SKM-1 (cell line): Measurements from ENCODE around the gene TRIM67.
"Not testable (repeated sequence)": the region's sequence is repeated elsewhere in the genome, so short reads cannot be mapped to it uniquely, and the experiment has no call there.

Experiments
- DNase-seq: peaks from one replicate; lab custom pipeline; 2025; ENCODE audit not compliant: unreplicated experiment; lab: John Stamatoyannopoulos, UW

The TRIM67 gene

GRCh38 chr1:231157311-231157710 is 4.5 kb upstream of the TRIM67 start:
- DNase-seq, result no peak

DNA sequence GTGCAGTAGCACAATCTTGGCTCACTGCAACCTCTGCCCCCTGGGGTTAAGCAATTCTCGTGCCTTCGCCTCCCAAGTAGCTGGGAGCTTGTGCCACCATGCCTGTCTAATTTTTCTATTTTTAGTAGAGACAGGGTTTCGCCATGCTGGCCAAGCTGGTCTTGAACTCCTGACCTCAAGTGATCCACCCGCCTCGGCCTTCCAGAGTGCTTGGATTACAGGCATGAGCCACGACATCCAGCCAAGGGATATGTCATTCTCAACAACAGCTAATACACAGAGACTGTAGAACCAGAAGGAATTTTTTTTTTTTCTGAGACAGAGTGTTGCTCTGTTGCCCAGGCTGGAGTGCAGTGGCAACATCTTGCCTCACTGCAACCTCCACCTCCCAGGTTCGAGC is 3.7 kb upstream of the TRIM67 start:
- DNase-seq, result not testable (repeated sequence)

GRCh38 chr1:231159202-231159962 is 2.5 kb upstream of the TRIM67 start:
- no peak for DNase-seq

DNA sequence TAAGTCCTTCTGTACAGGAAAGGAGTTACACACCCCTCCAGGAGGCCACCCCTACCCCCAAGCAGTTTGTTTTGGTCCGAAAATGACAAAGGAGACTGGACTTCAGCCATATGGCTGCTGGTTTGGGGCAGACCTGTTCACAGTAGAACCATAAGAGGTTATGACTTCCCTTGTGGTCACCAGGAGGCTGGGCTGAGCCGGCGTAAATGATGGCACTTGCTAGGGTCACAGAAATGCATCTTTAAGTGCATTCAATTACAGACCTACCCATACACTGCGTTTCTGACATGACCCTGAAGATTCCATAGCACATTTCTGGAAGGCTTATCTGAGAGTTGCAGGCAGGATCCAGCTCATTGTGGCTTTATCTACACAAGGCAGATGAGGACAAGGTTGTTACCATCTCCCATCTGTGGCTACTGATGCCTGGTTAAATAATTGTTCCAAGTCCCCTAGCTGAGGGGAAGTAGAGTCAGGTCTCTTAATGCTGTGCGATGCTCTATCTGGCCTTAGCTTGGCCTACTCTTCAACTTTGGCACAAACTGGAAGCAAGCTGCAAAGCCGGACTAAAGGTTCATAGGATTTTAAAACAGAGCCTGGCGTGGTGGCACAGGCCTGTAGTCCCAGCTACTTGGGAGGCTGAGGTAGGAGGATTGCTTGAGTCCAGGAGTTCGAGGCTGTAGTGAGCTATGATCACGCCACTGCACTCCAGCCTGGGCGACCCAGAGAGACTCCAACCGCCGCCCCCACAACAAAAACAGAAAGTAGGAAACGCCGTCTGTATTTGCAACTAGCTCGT is 1.7 kb upstream of the TRIM67 start:
- DNase-seq, result no peak

- no peak for DNase-seq
Measured at GRCh38 chr1:231160895-231161666, 777 bp upstream of the TRIM67 start.

DNA sequence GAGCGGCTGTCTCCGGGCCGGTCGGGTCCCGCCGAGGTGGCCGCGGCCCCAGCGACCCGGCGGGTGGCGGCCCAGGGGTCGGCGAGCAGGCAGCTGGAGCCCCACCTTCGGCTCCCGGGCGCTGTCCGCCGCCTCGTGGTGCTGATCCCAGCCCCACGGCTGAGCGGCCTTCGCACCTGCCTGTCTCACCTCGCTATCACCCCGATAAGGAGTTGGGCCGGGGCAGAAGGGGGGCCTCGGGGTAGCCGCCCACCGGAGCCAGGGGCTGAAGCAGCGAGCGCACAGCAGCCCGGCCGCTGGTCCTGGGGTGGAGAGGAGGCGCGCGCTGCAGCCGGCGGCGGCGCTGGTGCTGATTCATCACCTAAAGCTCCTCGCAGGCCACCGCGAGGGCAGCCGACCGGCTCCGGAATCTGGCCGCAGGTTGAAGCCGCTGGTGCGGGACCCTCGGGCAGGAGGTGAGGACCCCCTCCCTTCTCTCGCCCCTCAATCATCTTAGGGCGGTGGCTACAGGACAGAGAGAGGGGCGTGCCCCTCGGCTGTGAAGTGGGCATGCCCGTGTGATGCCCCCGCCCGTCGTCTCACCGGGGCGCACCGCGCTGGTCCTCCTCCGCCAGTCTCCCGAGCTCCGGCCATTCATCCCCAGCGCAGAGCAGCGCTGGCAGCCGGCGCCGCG is 575 bp downstream of the TRIM67 start:
- no peak for DNase-seq

DNA sequence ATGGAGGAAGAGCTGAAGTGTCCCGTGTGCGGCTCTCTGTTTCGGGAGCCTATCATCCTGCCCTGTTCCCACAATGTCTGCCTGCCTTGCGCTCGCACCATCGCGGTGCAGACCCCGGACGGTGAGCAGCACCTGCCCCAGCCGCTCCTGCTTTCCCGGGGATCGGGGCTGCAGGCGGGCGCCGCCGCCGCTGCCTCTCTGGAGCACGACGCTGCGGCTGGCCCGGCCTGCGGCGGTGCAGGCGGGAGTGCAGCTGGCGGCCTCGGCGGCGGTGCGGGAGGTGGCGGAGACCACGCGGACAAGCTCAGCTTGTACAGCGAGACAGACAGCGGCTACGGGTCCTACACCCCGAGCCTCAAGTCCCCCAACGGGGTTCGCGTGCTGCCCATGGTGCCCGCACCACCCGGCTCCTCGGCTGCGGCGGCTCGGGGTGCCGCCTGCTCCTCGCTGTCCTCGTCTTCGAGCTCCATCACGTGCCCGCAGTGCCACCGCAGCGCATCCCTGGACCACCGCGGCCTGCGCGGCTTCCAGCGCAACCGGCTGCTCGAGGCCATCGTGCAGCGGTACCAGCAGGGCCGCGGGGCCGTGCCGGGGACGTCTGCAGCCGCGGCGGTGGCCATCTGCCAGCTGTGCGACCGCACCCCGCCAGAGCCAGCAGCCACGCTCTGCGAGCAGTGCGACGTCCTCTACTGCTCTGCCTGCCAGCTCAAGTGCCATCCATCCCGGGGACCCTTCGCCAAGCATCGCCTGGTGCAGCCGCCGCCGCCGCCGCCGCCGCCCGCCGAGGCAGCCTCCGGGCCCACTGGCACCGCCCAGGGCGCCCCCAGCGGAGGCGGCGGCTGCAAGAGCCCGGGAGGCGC is 1.3 kb downstream of the TRIM67 start:
- no peak for DNase-seq

- no peak for DNase-seq
Measured at GRCh38 chr1:231163830-231164427, 2.1 kb downstream of the TRIM67 start.

- no peak for DNase-seq
Measured at GRCh38 chr1:231165371-231165770, 3.5 kb downstream of the TRIM67 start.

- DNase-seq, result no peak
Measured at GRCh38 chr1:231166398-231166797, 4.5 kb downstream of the TRIM67 start.

GRCh38 chr1:231170875-231171274 is 9.0 kb downstream of the TRIM67 start:
- peak; percentile 73 for DNase-seq

DNA sequence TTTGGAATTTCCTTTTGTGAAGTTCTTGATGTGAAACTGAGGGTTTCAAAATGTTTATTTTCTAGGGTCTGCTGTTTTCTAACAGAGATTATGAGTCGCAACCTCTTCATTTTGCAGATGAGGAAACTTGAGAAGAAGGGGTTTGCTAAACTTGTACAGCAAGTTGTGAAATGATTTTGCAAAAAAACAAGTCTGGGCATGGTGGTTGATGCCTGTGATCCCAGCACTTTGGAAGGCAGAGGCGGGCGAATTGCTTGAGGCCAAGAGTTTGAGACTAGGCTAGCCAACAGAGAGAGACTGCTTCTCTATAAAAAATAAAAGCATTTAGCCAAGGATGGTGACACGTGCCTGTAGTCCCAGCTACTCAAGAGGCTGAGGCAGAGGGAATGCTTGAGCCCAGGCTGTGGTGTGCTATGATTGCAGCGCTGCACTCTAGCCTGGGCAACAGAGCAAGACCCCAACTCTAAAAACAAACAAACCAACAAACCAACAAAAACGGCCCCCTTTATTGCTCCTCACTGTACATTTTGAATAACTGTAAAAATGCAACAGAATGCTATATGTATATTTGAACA is 9.9 kb downstream of the TRIM67 start:
- DNase-seq, result peak; percentile 70

- no peak for DNase-seq
Measured at GRCh38 chr1:231172411-231172810, 10.6 kb downstream of the TRIM67 start.

- DNase-seq, result no peak
Measured at GRCh38 chr1:231176421-231176820, 14.6 kb downstream of the TRIM67 start.

DNA sequence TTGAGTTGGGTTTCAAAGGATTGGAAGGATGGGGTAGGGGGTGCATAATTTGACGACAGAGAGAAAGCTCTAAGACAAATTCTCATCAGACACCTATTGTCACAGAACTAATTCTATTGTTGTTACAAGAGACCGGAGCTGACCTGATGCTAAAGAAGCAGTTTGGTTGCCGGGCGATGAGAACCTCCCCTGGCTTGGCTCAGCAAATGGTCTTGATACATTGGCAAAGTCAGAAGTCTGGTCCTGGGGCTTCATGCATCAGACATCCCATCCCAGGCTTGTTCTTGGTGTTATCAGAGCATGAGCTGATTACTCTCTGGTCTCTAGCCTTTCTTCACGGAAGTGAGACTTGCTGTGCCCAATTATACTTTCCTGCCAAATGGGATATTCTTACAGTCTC is 15.4 kb downstream of the TRIM67 start:
- DNase-seq, result no peak

DNA sequence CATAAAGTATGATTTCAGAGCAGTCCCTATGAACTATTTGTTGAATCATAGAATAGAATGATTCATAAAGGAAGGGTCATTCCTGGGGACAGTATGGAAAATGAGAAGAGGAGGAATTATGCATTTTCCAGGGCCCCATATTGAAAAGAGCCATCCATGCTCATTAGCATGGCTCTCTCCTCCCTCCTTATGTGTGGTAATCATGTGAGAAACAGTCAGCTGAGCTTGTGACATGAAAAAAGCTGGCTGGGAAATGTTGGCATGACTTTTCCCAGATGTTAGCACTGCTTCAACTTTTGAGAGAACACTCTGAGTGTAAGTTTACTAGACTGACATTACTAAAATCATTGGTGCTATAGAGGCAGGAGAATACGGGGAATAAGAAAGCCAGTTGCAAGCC is 16.1 kb downstream of the TRIM67 start:
- DNase-seq, result no peak

GRCh38 chr1:231178970-231179369 is 17.1 kb downstream of the TRIM67 start:
- no peak for DNase-seq

DNA sequence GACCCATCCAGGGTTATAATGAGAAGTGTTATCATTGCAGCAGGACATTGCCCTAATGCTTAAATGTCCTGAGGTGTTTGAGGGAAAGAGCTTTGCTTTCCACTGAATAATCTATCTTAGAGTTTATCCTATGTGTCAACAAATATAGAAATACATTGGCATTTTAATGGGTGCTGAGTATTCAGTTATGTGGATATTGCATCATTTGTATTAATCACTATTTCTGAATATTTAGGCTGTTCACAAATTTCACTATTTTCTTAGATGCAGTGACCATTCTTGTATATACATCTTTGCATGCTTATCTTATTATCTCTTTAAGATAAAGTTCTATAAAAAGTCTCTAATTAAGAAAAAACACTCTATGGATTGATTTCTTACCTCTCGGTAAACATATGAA is 18.2 kb downstream of the TRIM67 start:
- no peak for DNase-seq

DNA sequence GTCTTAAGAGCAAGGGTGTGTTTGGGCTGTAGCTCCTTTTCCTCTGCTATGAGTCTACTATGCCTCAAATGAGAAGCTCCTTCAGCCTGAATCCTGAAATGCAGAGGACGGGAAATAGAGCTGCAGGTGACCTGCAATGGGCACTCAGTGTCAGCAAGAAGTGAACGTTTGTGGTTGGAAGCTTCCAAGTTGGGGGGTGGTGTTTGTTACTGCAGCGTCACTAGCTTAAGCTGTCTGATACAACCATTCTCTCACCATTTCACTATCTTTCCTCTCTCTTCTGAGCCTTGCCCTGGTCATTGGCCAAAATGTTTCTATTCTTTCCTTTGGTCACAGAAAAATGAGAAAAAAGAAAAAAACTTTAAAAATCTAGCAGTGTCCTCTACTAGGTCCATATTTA is 19.4 kb downstream of the TRIM67 start:
- no peak for DNase-seq
